NT2/D1 (cell line): ENCODE data around the gene NIT2.

ENCODE experiments used
- SUZ12 ChIP-seq: IDR thresholded peaks from 2 replicates; pipeline ENCODE4 v1.6.1; 2011; ENCODE audit not compliant: insufficient read length, insufficient read depth; ENCODE audit errors: extremely low read depth
- YY1 ChIP-seq: IDR thresholded peaks from 2 replicates; pipeline ENCODE4 v1.6.1; 2011; ENCODE audit not compliant: insufficient read length, insufficient read depth
- ZNF274 ChIP-seq: IDR thresholded peaks from 2 replicates; pipeline ENCODE4 v1.6.1; 2011; ENCODE audit warnings: mild to moderate bottlenecking, low read depth, low read length

GRCh38 chr3:100402891-100403290 lies 68.3 kb downstream of the NIT2 start:
- TF ChIP-seq YY1 = no peak
- TF ChIP-seq ZNF274 = no peak
- no peak for TF ChIP-seq SUZ12
